GM12873 (cell line): Measurements from ENCODE around the gene ACSL3.

Source experiments
- CTCF ChIP-seq: IDR thresholded peaks from 2 replicates; pipeline ENCODE4 v1.5.1; 2012; ENCODE audit warnings: low read depth, mild to moderate bottlenecking, moderate library complexity, low read length, control low read depth; ENCODE audit not compliant: insufficient read depth; ENCODE audit errors: missing control alignments

Gene ACSL3

GRCh38 chr2:222939208-222939856, 78.5 kb downstream of the ACSL3 start:
- peak; percentile 89 for TF ChIP-seq CTCF

GRCh38 chr2:222939979-222940378, 79.1 kb downstream of the ACSL3 start:
- no peak for TF ChIP-seq CTCF

GRCh38 chr2:222941510-222942032, 80.7 kb downstream of the ACSL3 start:
- no peak for TF ChIP-seq CTCF

GRCh38 chr2:222942561-222942960, 81.7 kb downstream of the ACSL3 start:
- no peak for TF ChIP-seq CTCF

GRCh38 chr2:222942977-222943376, 82.1 kb downstream of the ACSL3 start:
- no peak for TF ChIP-seq CTCF

GRCh38 chr2:222943820-222944219, 83.0 kb downstream of the ACSL3 start:
- no peak for TF ChIP-seq CTCF

GRCh38 chr2:222944552-222944951, 83.7 kb downstream of the ACSL3 start:
- no peak for TF ChIP-seq CTCF
